GM19193 (cell line): ENCODE data around the gene GABRD.

Source experiments
- POLR2A ChIP-seq: IDR thresholded peaks from 4 replicates; pipeline ENCODE4 v1.6.1; 2011; ENCODE audit not compliant: insufficient read depth, insufficient read length; ENCODE audit errors: extremely low read depth

The GABRD gene

DNA sequence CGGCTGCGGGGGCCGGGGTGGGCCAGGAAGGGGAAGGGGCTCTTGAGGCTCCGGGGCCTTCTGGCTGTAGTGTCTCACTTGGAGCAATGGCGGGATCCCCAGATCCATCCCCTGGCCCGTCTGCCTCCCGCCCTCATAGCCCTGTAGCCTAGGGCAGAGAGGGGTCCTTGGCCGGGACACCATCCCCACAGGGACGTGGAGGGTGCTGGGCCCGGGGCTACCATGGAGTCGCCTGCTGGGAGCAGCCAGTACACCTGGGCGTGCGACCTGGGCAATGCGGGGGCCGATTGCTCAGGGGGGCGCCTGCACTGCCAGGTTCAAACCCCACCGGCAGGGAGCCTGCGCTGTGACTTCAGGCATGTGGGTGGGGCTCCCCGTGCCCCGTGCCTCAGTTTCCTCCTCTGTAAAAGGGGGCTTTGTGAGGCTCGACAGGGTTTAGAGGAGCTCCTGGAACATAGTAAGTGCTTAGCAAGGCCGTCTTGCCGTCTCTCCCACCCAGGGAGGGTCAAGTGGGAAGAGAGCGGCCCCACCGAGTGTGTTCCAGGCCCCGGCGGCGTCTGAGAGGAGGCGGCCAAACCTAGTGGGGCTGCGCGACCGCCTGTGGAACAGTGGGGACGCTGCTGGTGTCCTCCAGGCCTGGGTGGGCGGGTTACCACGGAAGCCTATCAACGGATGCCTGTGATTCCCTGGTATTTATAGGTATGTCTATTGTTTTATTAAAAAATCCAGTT, 51.8 kb downstream of the GABRD start:
- no peak for TF ChIP-seq POLR2A

- TF ChIP-seq POLR2A = no peak
Observed at GRCh38 chr1:2072109-2072806, 53.1 kb downstream of the GABRD start.

DNA sequence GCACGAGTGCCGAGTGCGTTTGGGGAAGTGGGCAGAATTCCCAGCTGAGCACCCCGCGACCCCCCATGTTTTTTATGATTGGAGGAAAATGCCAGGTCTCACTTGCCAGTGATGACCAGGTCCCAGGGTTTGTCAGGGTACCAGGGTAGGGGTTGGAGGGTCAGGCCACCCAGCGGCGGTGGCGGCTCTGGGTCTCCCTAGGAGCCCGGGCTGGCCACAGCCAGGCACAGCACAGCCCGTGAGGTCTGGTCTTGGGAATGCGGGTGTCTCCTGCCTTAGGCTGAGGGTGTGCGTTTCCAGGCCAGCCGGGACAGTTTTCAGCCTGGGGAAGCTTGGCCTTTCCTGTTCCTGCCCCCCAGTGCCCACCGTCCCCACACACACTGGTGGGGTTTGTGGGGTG, 53.7 kb downstream of the GABRD start:
- TF ChIP-seq POLR2A = no peak

DNA sequence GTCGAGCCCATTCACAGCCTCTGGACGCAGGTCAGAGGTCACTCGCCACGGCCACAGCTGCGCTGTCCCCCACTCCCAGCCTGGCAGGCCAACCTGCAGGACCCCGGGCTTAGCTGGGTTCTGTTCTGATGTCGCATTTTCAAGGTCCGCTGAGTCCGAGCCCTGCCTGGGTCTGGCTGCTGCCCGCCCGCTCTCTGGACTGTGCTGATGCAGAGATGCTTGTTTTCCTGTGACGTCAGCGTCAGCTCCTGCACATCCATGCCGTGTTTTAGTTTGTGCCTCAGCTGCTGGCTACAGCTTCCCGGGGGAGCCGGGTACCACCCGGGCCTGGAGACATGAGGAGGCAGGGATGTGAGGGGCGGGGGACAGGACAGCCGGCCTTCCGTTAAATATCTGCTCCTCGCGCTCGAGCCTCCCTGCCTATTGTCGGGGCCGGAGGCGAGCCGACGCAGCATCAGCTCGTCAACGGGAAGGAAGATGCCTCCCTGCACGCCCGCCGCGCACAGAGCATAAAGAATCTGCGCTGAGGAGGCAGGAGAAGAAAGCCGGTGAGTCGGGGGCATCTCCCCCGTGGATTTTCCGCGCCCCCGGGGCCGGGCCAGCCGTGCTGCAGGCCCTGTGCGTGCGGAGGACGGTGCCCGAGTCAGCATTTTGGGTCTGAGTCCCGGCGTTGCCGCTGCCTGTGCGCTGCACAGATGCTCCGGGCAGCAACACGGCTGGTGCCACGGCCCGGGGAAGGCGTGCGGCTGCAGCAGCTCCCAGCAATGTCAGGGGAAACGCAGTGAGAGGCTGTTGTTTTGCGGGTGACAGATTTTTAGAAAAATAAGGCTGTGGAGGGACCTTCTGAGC, 54.5 kb downstream of the GABRD start:
- no peak for TF ChIP-seq POLR2A

- no peak for TF ChIP-seq POLR2A
Observed at GRCh38 chr1:2074396-2074795, 55.3 kb downstream of the GABRD start.

DNA sequence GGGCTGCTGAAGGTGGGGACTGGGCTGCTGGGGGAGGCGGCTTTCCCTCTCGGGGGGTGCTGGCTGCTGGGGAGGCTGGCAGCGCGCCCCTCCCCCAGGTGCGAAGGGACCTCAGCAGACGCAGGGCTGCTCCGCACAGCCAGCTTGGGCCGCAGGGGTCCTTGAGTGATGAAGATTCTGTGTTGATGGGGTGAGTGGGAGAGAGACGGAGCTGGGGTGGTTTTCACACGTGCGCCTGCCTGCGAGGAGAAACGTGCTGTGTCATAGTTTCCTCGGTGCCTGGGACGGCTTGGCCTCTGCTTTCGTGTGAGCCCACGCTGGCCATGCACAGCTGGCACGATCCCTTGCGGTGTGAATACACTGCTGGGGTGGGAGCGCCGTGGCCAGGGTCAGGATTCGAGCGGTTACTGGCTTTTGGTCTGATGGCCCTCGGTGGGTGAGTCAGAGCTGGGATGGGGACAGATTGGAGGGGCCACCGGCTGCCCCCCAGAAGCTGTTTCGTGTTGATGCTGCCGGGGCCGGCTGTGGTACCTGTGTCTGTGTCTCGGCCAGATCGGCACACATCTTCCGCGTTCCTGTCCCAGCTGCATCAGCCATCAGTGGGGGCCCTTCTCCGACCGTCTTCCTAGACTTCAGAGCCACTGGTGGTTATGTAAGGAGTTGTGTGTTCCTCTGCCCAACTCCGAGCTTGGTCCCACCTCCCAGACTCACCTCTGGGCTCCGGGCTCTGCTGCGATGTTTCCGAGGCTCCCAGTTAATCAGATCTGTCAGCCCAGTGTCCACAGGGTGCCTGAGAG, 56.0 kb downstream of the GABRD start:
- no peak for TF ChIP-seq POLR2A

DNA sequence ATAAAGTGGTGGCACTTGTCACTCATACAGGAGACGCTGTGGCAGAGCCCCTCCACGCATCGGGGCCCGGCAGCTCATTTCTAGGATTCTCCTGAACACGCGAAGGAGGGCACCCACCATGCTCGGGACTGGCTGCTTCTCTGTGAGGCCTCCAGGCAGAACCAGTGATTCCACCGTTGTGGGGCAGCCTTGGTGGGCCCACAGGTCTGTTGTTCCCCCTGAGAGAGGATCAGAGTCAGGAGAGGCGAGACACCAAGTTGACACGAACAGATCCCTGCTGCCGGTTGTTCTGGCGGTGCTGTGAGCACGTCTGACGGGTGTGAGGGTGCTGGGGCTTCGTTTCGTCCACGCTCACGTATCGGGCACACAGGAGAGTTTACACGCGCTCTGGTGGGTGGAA, 57.7 kb downstream of the GABRD start:
- no peak for TF ChIP-seq POLR2A

DNA sequence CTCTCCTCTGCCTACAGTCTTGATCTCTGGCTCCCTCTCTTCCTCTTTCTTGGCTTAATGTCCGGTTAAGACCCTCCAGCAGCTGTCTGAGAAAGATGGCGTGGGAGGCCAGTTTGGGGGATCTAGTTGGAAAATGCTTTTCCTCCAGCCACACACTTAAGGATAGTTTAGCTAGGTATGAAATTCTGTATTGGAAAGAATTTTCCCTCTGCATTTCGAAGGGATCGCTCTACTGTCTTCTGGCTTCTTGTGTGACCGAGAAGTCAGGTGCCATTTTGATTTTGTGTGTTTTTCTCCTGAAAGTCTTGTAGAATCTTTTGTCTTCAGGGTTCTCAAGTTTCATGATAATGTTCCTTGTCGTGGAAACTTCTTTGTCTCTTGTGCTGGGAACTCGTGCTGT, 59.0 kb downstream of the GABRD start:
- no peak for TF ChIP-seq POLR2A

GRCh38 chr1:2079396-2080085, 60.4 kb downstream of the GABRD start:
- TF ChIP-seq POLR2A = no peak

- TF ChIP-seq POLR2A = no peak
Observed at GRCh38 chr1:2080140-2080539, 61.0 kb downstream of the GABRD start.
